SK-N-MC (cell line): Measurements from ENCODE around the gene FADS2.

Experiments used
- DNase-seq: peaks from one replicate; pipeline ENCODE4 v3.0.0-alpha.2; 2011; ENCODE audit warnings: low read depth, low spot score
- H3K27ac ChIP-seq: fragments of 200-600 bp; sonication (generic); 2 replicates; pipeline ENCODE4 v1.5.1; 2016; ENCODE audit warnings: mixed run types
- H3K36me3 ChIP-seq: fragments of 200-600 bp; sonication (generic); 2 replicates; pipeline ENCODE4 v1.6.1; 2017; ENCODE audit warnings: antibody characterized with exemption, low read length, mixed read lengths; ENCODE audit not compliant: insufficient read depth
- H3K4me3 ChIP-seq: fragments of 200-600 bp; sonication (generic); 2 replicates; pipeline ENCODE4 v1.5.1; 2016
- H3K9ac ChIP-seq: fragments of 200-600 bp; sonication (generic); 2 replicates; pipeline ENCODE4 v1.8.0; 2017; ENCODE audit warnings: mixed run types, mixed read lengths; ENCODE audit not compliant: insufficient read length
- H3K9me3 ChIP-seq: fragments of 200-600 bp; sonication (generic); 2 replicates; pipeline ENCODE4 v1.6.1; 2017; ENCODE audit warnings: low read depth, mild to moderate bottlenecking, antibody characterized with exemption, low read length, moderate library complexity, mixed read lengths
- EZH2 ChIP-seq: fragments of 200-600 bp; sonication (generic); IDR thresholded peaks from one replicate; pipeline ENCODE4 v1.6.1; 2017; ENCODE audit warnings: antibody characterized with exemption
- FOXP2 ChIP-seq: optimal IDR thresholded peaks from 2 replicates; pipeline ENCODE3; 2011; ENCODE audit warnings: mild to moderate bottlenecking, moderate library complexity; ENCODE audit not compliant: insufficient read depth; ENCODE audit errors: extremely low read length, control extremely low read depth
- POLR2AphosphoS5 ChIP-seq: IDR thresholded peaks from 2 replicates; pipeline ENCODE4 v1.6.1; 2012; ENCODE audit warnings: mild to moderate bottlenecking, low read depth, low read length, borderline replicate concordance

The FADS2 gene

DNA sequence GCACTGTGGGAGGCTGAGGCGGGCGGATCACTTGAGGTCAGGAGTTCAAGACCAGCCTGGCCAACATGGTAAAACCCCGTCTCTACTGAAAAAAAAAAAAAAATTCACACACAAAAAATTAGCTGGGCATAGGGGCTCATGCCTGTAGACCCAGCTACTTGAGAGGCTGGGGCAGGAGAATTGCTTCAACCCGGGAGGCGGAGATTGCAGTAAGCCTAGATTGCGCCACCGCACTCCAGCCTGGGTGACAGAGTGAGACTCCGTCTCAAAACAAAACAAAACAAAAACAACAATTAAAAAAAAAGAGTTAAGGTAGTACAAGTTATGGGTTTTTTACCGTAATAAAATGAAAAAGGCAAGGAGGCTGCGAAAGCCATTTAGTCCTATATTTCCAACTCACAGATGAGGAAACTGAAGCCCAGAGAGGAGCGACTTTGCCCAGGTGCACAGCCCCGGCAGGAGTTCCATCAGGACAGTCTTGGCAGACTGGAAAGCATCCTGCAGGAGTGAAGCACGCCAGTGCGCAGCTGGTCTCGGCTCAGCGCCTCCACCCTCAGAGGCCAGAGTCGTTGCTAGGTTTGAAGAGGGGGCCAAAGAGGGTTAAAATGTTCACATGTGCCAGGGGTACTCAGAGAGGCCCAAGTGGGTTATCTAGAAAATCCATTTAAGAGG lies 67.1 kb downstream of the FADS2 start:
- Histone ChIP-seq H3K36me3 (no peaks in the 10 kb centered on the region; the same call in 1 of the 2 replicates), H3K9me3 (no peaks in the 10 kb centered on the region), H3K9ac (no peak overlapping the region), H3K4me3 (no peak overlapping the region), H3K27ac (0 out of 2 replicates have a peak overlapping the region, but pooled peaks have one; percentile 42)
- no peak for DNase-seq
- TF ChIP-seq FOXP2 (no peak), EZH2 (no peak), POLR2AphosphoS5 (no peak)

- Histone ChIP-seq H3K27ac (no peak overlapping the region), H3K9me3 (no peaks in the 10 kb centered on the region), H3K36me3 (no peaks in the 10 kb centered on the region; the same call in 1 of the 2 replicates), H3K4me3 (no peak overlapping the region), H3K9ac (no peak overlapping the region)
- DNase-seq: no peak
- no peak for TF ChIP-seq EZH2
- no peak for TF ChIP-seq FOXP2
- TF ChIP-seq POLR2AphosphoS5: no peak
Observed at GRCh38 chr11:61895718-61896059, 67.6 kb downstream of the FADS2 start.

DNA sequence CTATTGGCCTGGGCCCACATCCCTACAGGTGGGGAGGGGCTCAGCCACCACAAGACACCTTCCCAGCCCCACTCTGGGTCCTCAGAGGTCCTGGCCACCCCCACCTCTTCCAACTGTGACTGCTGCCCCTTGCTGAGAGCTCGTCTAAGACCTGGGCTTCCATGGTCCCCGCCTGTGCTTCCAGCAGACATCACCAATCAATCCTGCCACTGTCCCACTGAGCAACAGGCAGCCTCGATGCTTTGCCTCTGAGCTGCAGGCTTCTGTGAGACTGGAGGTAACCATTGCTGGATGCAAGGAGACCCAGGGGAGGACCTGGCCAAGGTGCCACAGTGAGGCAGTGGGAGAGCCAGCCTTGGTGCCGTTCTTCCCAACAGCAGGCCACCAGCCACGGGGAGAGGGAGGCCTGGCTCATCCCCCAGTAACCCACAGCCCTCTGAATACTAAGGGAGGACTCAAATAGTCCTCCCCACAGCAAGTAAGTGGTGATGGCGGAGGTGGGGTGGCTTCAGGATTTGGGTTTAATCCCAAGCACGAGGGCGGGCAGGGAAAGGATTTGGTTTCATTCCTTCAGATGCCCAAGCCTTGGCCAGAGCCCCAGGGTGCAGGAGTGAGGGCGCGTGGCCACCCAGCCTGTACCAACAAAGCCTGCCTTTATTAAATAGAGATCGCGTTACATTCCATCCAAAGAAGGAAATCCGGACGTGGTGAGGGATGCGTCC lies 68.7 kb downstream of the FADS2 start:
- Histone ChIP-seq H3K36me3 (peaks cover 3% of the 10 kb centered on the region; the same call in 1 of the 2 replicates), H3K4me3 (no peak overlapping the region), H3K27ac (no peak overlapping the region), H3K9ac (no peak overlapping the region), H3K9me3 (no peaks in the 10 kb centered on the region)
- no peak for DNase-seq
- TF ChIP-seq POLR2AphosphoS5: no peak
- TF ChIP-seq FOXP2: no peak
- no peak for TF ChIP-seq EZH2

GRCh38 chr11:61897387-61898246 lies 69.5 kb downstream of the FADS2 start:
- DNase-seq: peak; percentile 35
- H3K9me3 ChIP-seq: no peaks in the 10 kb centered on the region
- TF ChIP-seq EZH2 (no peak), POLR2AphosphoS5 (no peak), FOXP2 (no peak)
- H3K36me3 ChIP-seq: peaks cover 3% of the 10 kb centered on the region; the same call in 1 of the 2 replicates
- no peak overlapping the region for H3K4me3 ChIP-seq
- peak overlapping the region; percentile 29 for H3K9ac ChIP-seq
- peak overlapping the region; percentile 31; the same call in 1 of the 2 replicates for H3K27ac ChIP-seq

GRCh38 chr11:61898247-61898582 lies 70.1 kb downstream of the FADS2 start:
- DNase-seq: no peak
- no peak overlapping the region for H3K9ac ChIP-seq
- no peak overlapping the region for H3K4me3 ChIP-seq
- no peak for TF ChIP-seq EZH2
- TF ChIP-seq POLR2AphosphoS5: no peak
- no peak for TF ChIP-seq FOXP2
- H3K27ac ChIP-seq: no peak overlapping the region; the same call in 1 of the 2 replicates
- no peaks in the 10 kb centered on the region for H3K9me3 ChIP-seq
- H3K36me3 ChIP-seq: peaks cover 3% of the 10 kb centered on the region; the same call in 1 of the 2 replicates

GRCh38 chr11:61899146-61899841 lies 71.2 kb downstream of the FADS2 start:
- Histone ChIP-seq H3K9ac (no peak overlapping the region), H3K27ac (no peak overlapping the region)

DNA sequence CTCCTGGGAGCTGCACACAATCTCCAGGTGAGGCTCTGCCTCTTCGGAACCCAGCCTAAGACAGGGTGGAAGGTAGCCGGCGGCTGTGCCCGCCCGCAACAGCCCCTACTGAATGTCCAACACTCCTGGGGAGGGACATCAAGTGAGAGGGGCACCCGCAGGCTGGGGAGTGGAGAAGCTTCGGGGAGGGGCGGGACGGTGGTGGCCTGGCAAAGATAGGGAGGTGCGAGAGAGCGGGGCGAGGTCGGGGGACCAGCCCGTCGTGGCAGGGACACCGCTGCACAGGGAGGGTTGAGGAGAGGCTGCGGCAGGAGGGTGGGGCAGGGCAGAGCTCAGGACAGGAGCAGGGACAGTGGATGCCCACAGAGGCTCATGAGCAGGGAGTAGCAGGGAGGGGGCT lies 72.2 kb downstream of the FADS2 start:
- no peak overlapping the region for H3K9ac ChIP-seq
- H3K9me3 ChIP-seq: no peaks in the 10 kb centered on the region
- H3K36me3 ChIP-seq: peaks cover 3% of the 10 kb centered on the region; the same call in 1 of the 2 replicates
- no peak for DNase-seq
- no peak overlapping the region for H3K4me3 ChIP-seq
- TF ChIP-seq FOXP2: no peak
- TF ChIP-seq POLR2AphosphoS5: no peak
- no peak for TF ChIP-seq EZH2
- no peak overlapping the region for H3K27ac ChIP-seq

More at GRCh38 chr11:61899146-61899841, 71.2 kb downstream of the FADS2 start:
- Histone ChIP-seq H3K36me3 (peaks cover 3% of the 10 kb centered on the region; the same call in 1 of the 2 replicates), H3K4me3 (no peak overlapping the region), H3K9me3 (no peaks in the 10 kb centered on the region)
- no peak for TF ChIP-seq POLR2AphosphoS5
- TF ChIP-seq EZH2: no peak
- TF ChIP-seq FOXP2: no peak
- DNase-seq: peak; percentile 26

DNA sequence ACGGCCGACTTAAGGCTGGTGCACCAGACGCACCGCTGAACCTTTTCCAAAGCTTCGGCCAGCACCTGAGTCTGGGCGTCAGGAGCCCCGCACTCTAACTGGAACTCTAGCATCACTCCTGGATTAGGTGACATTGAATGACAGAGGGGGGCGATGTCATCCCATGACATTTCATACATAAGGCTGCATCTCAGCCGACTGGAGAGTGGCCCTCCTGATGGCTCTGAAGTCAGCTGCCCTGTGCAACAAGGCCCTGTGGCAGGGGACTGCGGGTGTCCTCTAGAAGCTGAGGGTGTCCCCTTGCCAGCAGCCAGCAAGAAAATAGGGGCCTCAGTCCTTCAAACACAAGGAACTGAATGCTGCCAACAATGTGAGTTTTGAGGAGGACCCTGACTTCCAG lies 73.3 kb downstream of the FADS2 start:
- Histone ChIP-seq H3K4me3 (no peak overlapping the region), H3K9ac (no peak overlapping the region), H3K27ac (no peak overlapping the region), H3K9me3 (no peaks in the 10 kb centered on the region), H3K36me3 (peaks cover 3% of the 10 kb centered on the region; the same call in 1 of the 2 replicates)
- TF ChIP-seq EZH2: no peak
- no peak for TF ChIP-seq FOXP2
- TF ChIP-seq POLR2AphosphoS5: no peak
- DNase-seq: no peak
